CD4-positive, CD25-positive, alpha-beta regulatory T cell (primary cell): ENCODE data around the gene CA12. TPM values are rescaled to one million over a fixed set of nuclear protein-coding genes. Genes with fewer than 3 reads are reported as not detected.

ENCODE experiments used
- ATAC-seq, 2 donors: fragments of 150-1000 bp; cut with Tn5 transposase; one replicate each; pipeline ENCODE4 v1.10.0; 2021; ENCODE audit warnings: low read depth in 2 of 2, moderate number of reproducible peaks in 2 of 2, moderate library complexity in 1 of 2
- DNase-seq, 3 donors: peaks; one replicate each; pipeline versions ENCODE4 v3.0.0 to v3.0.0-alpha.2; 2012 to 2022; ENCODE audit warnings: mixed read lengths in 1 of 3
- H3K27ac ChIP-seq: one replicate; pipeline ENCODE4 v1.7.0; 2013; ENCODE audit warnings: mild to moderate bottlenecking, low read length; ENCODE audit not compliant: insufficient read depth, poor library complexity, severe bottlenecking
- H3K27me3 ChIP-seq: one replicate; pipeline ENCODE4 v1.7.0; 2013; ENCODE audit warnings: low read length; ENCODE audit not compliant: control insufficient read depth, insufficient read depth
- H3K36me3 ChIP-seq: one replicate; pipeline ENCODE4 v1.7.0; 2013; ENCODE audit warnings: mild to moderate bottlenecking, low read length, moderate library complexity; ENCODE audit not compliant: control insufficient read depth, insufficient read depth
- H3K4me1 ChIP-seq: 2 replicates; pipeline ENCODE4 v1.7.0; 2013; ENCODE audit warnings: mild to moderate bottlenecking, low read length; ENCODE audit not compliant: insufficient read depth, control insufficient read depth, poor library complexity, severe bottlenecking
- H3K4me3 ChIP-seq: one replicate; pipeline ENCODE4 v1.7.0; 2013; ENCODE audit warnings: low read depth, mild to moderate bottlenecking, low read length, moderate library complexity
- H3K9me3 ChIP-seq, 2 experiments: 1 replicate in 1 of 2; 2 replicates in 1 of 2; pipeline ENCODE4 v1.7.0; 2013; ENCODE audit warnings: low read length in 2 of 2, mild to moderate bottlenecking in 1 of 2, moderate library complexity in 1 of 2; ENCODE audit not compliant: control insufficient read depth in 2 of 2
- H3K27ac Mint-ChIP-seq, 3 donors: one replicate each; pipeline ENCODE4 v1.8.0; 2020 to 2022; ENCODE audit warnings: mild to moderate bottlenecking in 3 of 3, mixed read lengths in 3 of 3, moderate library complexity in 2 of 3
- H3K27me3 Mint-ChIP-seq: one replicate; pipeline ENCODE4 v1.8.0; 2022; ENCODE audit warnings: mild to moderate bottlenecking, mixed read lengths
- H3K36me3 Mint-ChIP-seq: one replicate; pipeline ENCODE4 v1.8.0; 2020; ENCODE audit warnings: mixed read lengths
- H3K4me1 Mint-ChIP-seq, 4 donors: one replicate each; pipeline ENCODE4 v1.8.0; 2020 to 2022; ENCODE audit warnings: mixed read lengths in 4 of 4, mild to moderate bottlenecking in 1 of 4
- H3K4me3 Mint-ChIP-seq, 4 donors: one replicate each; pipeline ENCODE4 v1.8.0; 2020 to 2022; ENCODE audit warnings: mild to moderate bottlenecking in 4 of 4, mixed read lengths in 4 of 4, moderate library complexity in 3 of 4
- H3K9me3 Mint-ChIP-seq, 7 donors: one replicate each; pipeline ENCODE4 v1.8.0; 2020 to 2022; ENCODE audit warnings: mixed read lengths in 7 of 7, mild to moderate bottlenecking in 3 of 7, moderate library complexity in 2 of 7
- polyA plus RNA-seq, 4 donors: library from polyadenylated mRNA; unstranded; fragments of 300-500 nt; fragmentation: Illumina TruSeq; gene quantifications; one replicate each; pipeline ENCODE4 v1.2.3, GENCODE V29; 2021
- total RNA-seq: library from RNA; stranded (reverse); gene quantifications from one replicate; pipeline ENCODE4 v1.2.3, GENCODE V29; 2022

CA12 gene
- total and polyA plus RNA-seq, 5 donors from 2014 or later, result not detected

GRCh38 chr15:63398456-63398855 lies 16.8 kb upstream of the CA12 start:
- no peaks in the 10 kb centered on the region for H3K9me3 Mint-ChIP-seq
- Histone ChIP-seq H3K4me1 (no peaks in the 10 kb centered on the region), H3K9me3 (no peaks in the 10 kb centered on the region), H3K36me3 (no peaks in the 10 kb centered on the region), H3K27ac (no peak overlapping the region), H3K4me3 (no peak overlapping the region), H3K27me3 (peaks cover 15% of the 10 kb centered on the region)
- ATAC-seq, result no peak
- peaks cover 48% of the 10 kb centered on the region for H3K27me3 Mint-ChIP-seq
- no peak overlapping the region for H3K4me3 Mint-ChIP-seq
- no peak overlapping the region for H3K27ac Mint-ChIP-seq
- DNase-seq, result no peak
- peaks cover 4% of the 10 kb centered on the region for H3K36me3 Mint-ChIP-seq
- H3K4me1 Mint-ChIP-seq, result peaks cover 0 to 6% (median 0%) of the 10 kb centered on the region in 4 donors

GRCh38 chr15:63396152-63396928 lies 14.7 kb upstream of the CA12 start:
- Histone ChIP-seq H3K4me1 (no peaks in the 10 kb centered on the region), H3K4me3 (no peak overlapping the region), H3K36me3 (no peaks in the 10 kb centered on the region), H3K9me3 (no peaks in the 10 kb centered on the region), H3K27me3 (peaks cover 15% of the 10 kb centered on the region), H3K27ac (no peak overlapping the region)
- no peak overlapping the region for H3K4me3 Mint-ChIP-seq
- DNase-seq (no peak), ATAC-seq (no peak)
- peaks cover 56% of the 10 kb centered on the region for H3K27me3 Mint-ChIP-seq
- H3K9me3 Mint-ChIP-seq, result peaks cover 0 to 1% (median 0%) of the 10 kb centered on the region in 7 donors
- H3K27ac Mint-ChIP-seq, result no peak overlapping the region
- peaks cover 4% of the 10 kb centered on the region for H3K36me3 Mint-ChIP-seq
- H3K4me1 Mint-ChIP-seq, result peaks cover 0 to 5% (median under 1%) of the 10 kb centered on the region in 4 donors

DNA sequence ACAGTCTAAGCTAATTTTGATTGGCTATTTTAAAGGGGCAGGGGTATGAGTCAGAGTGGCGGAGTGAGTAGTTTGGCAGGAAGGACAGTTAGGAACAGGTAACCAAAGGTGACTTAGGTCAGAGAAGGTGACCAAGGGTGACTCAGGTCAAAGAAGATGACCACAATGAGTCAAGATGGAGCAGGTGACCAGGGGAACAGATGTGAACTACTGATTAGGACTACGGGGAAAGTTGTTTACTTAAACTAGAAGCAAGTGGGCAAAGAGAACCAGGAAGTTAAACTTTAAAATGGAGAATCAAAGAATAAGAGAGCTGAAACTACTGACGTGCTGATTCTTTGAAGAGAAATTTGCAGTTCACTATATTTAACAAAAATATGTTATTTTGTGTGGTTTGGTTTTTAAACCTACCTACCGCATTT lies 14.1 kb upstream of the CA12 start:
- Mint-ChIP-seq H3K27me3 (peaks cover 60% of the 10 kb centered on the region), H3K27ac (no peak overlapping the region), H3K36me3 (peaks cover 4% of the 10 kb centered on the region), H3K9me3 (peaks cover 0 to 1% (median 0%) of the 10 kb centered on the region in 7 donors), H3K4me3 (no peak overlapping the region), H3K4me1 (peaks cover 0 to 5% (median under 1%) of the 10 kb centered on the region in 4 donors)
- Histone ChIP-seq H3K27ac (no peak overlapping the region), H3K4me1 (no peaks in the 10 kb centered on the region), H3K36me3 (no peaks in the 10 kb centered on the region), H3K27me3 (peaks cover 15% of the 10 kb centered on the region), H3K4me3 (no peak overlapping the region), H3K9me3 (no peaks in the 10 kb centered on the region)
- no peak for ATAC-seq
- DNase-seq, result no peak

DNA sequence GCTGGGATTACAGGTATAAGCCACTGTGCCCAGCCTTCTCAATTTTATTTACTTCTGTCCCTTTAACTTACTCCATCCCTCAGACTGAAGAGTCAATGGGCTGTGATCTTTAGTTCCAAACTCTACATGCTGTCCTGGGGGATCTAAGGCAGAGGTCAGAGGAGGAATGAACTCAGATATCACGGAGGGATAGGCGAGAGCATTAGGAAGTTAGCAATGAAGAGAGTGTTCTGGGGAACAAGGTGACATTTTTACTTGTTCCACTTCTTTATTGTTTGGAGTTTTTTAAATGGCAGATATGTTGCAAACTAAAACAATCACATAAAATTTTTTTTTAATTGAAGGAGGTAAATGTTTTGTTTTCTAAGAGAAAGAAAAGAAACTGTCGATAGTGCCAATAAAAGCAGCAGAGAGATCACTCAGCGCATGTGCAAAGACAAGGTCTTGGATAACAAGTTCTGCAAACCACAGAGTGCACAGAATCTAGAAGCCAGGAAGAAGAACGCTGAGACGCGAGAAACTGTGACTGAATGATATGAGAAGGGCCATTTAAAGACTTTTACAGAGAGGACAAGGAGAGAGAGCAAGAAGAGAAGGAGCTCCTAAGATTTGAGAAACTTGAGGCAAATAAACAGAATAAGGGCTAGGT lies 10.8 kb upstream of the CA12 start:
- no peak overlapping the region for H3K27ac ChIP-seq
- DNase-seq, result peak in 1 of 3 donors; percentile 41
- H3K4me1 Mint-ChIP-seq, result peaks cover 0 to 5% (median under 1%) of the 10 kb centered on the region in 4 donors
- H3K4me1 ChIP-seq, result no peaks in the 10 kb centered on the region
- no peak overlapping the region for H3K4me3 ChIP-seq
- H3K27ac Mint-ChIP-seq, result peak overlapping the region in 1 of 3 donors; percentile 21
- peaks cover 76% of the 10 kb centered on the region for H3K27me3 Mint-ChIP-seq
- H3K9me3 Mint-ChIP-seq, result peaks cover 0 to 3% (median 0%) of the 10 kb centered on the region in 7 donors
- H3K27me3 ChIP-seq, result peaks cover 30% of the 10 kb centered on the region
- peaks cover 4% of the 10 kb centered on the region for H3K36me3 Mint-ChIP-seq
- H3K36me3 ChIP-seq, result no peaks in the 10 kb centered on the region
- no peak overlapping the region for H3K4me3 Mint-ChIP-seq
- H3K9me3 ChIP-seq, result no peaks in the 10 kb centered on the region
- ATAC-seq, result no peak

- H3K36me3 ChIP-seq, result no peaks in the 10 kb centered on the region
- Mint-ChIP-seq H3K4me1 (peaks cover 0 to 5% (median under 1%) of the 10 kb centered on the region in 4 donors), H3K36me3 (peaks cover 4% of the 10 kb centered on the region), H3K9me3 (peaks cover 0 to 3% (median 0%) of the 10 kb centered on the region in 7 donors), H3K27me3 (peaks cover 70% of the 10 kb centered on the region), H3K27ac (peak overlapping the region in 1 of 3 donors; percentile 40), H3K4me3 (no peak overlapping the region)
- no peak overlapping the region for H3K4me3 ChIP-seq
- H3K27ac ChIP-seq, result no peak overlapping the region
- DNase-seq, result no peak
- ATAC-seq, result no peak
- peaks cover 30% of the 10 kb centered on the region for H3K27me3 ChIP-seq
- no peaks in the 10 kb centered on the region for H3K9me3 ChIP-seq
- no peaks in the 10 kb centered on the region for H3K4me1 ChIP-seq
These were observed 10.2 kb upstream of the CA12 start for GRCh38 chr15:63391669-63392360.

- ATAC-seq (no peak), DNase-seq (no peak)
- H3K4me1 ChIP-seq, result no peaks in the 10 kb centered on the region
- H3K36me3 ChIP-seq, result no peaks in the 10 kb centered on the region
- H3K27me3 ChIP-seq, result peaks cover 24% of the 10 kb centered on the region
- no peak overlapping the region for H3K27ac Mint-ChIP-seq
- peaks cover 69% of the 10 kb centered on the region for H3K27me3 Mint-ChIP-seq
- no peaks in the 10 kb centered on the region for H3K9me3 ChIP-seq
- peaks cover 0 to 4% (median under 1%) of the 10 kb centered on the region in 4 donors for H3K4me1 Mint-ChIP-seq
- H3K27ac ChIP-seq, result no peak overlapping the region
- no peak overlapping the region for H3K4me3 Mint-ChIP-seq
- H3K9me3 Mint-ChIP-seq, result peaks cover 0 to 3% (median 0%) of the 10 kb centered on the region in 7 donors
- no peak overlapping the region for H3K4me3 ChIP-seq
- H3K36me3 Mint-ChIP-seq, result peaks cover 3% of the 10 kb centered on the region
These were observed 9.0 kb upstream of the CA12 start for GRCh38 chr15:63390689-63391088.

DNA sequence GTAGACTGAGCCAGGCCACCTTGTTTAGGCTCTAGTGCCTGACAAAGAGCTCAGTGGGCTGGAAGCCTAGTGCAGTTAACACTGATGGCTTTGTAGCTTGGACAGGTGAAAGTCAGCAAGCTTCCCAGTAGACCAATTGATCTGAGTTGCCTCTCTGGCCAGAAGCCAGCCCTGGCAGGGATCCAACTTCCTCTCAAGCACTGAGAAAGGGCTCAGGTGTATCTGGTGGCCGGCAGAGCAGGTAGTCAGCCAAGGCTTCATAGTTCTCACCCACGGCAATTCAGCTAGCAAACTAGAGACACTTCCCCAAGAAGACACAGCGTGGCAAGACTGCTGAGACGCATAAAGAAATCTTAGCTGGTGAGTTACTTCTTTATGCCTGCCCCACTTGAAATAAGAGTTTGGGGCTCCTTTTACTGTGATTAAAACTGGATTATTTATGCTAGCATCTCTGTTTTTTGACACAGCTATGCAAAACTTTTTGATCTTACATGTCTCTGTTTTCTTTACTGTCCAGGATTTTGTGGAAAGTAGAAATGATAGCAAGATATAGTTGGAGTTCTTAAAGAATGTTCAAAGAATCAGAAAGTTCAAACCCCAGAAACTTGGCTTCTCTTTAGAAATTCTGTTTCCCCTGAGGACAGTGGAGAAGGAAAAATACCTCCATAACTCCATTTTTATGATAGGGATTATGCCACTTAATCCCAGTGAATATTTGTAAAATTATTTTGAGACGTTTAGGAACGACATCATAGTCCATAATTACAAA lies 8.4 kb upstream of the CA12 start:
- no peak overlapping the region for H3K4me3 Mint-ChIP-seq
- DNase-seq (no peak), ATAC-seq (no peak)
- H3K4me1 Mint-ChIP-seq, result peaks cover 0 to 2% (median under 1%) of the 10 kb centered on the region in 4 donors
- Histone ChIP-seq H3K4me1 (no peaks in the 10 kb centered on the region), H3K9me3 (no peaks in the 10 kb centered on the region), H3K27me3 (peaks cover 22% of the 10 kb centered on the region), H3K36me3 (no peaks in the 10 kb centered on the region), H3K27ac (no peak overlapping the region), H3K4me3 (no peak overlapping the region)
- no peaks in the 10 kb centered on the region for H3K36me3 Mint-ChIP-seq
- H3K9me3 Mint-ChIP-seq, result peaks cover 0 to 3% (median 0%) of the 10 kb centered on the region in 7 donors
- peaks cover 69% of the 10 kb centered on the region for H3K27me3 Mint-ChIP-seq
- no peak overlapping the region for H3K27ac Mint-ChIP-seq
